ENCODE data around the gene ESR1.
"Not testable (repeated sequence)": the region's sequence is repeated elsewhere in the genome, so short reads cannot be mapped to it uniquely, and the experiment has no call there.

- TF ChIP-seq, protein P1, sequence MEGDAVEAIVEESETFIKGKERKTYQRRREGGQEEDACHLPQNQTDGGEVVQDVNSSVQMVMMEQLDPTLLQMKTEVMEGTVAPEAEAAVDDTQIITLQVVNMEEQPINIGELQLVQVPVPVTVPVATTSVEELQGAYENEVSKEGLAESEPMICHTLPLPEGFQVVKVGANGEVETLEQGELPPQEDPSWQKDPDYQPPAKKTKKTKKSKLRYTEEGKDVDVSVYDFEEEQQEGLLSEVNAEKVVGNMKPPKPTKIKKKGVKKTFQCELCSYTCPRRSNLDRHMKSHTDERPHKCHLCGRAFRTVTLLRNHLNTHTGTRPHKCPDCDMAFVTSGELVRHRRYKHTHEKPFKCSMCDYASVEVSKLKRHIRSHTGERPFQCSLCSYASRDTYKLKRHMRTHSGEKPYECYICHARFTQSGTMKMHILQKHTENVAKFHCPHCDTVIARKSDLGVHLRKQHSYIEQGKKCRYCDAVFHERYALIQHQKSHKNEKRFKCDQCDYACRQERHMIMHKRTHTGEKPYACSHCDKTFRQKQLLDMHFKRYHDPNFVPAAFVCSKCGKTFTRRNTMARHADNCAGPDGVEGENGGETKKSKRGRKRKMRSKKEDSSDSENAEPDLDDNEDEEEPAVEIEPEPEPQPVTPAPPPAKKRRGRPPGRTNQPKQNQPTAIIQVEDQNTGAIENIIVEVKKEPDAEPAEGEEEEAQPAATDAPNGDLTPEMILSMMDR (optimal IDR thresholded peaks at IDR 0.05 in 1 of 3, IDR thresholded peaks at IDR 0.05 in 1 of 3, conservative IDR thresholded peaks at IDR 0.05 in 1 of 3; ENCODE audit: extremely low read depth in 1 of 3, insufficient read depth in 2 of 3, low read length in 3 of 3) = not testable (repeated sequence)
- TF ChIP-seq EZH2 (IDR thresholded peaks at IDR 0.05; ENCODE audit: low read length) = not testable (repeated sequence)
Observed at GRCh38 chr6:152033765-152034164, 226.3 kb downstream of the ESR1 start.

Data from keratinocyte (primary cell).